MM.1S (cell line): ENCODE data around the gene EPB41L2.

ENCODE experiments used
- CTCF ChIP-seq: fragments of 300-600 bp; sonication (generic); IDR thresholded peaks from 2 replicates; pipeline ENCODE4 v1.5.1; 2016; ENCODE audit warnings: antibody characterized with exemption, low read length, mixed read lengths
- EZH2 ChIP-seq: fragments of 300-600 bp; sonication (generic); optimal IDR thresholded peaks from 2 replicates; pipeline ENCODE3; 2017; ENCODE audit warnings: low read depth, mild to moderate bottlenecking, antibody characterized with exemption, low read length, mixed read lengths
- EZH2phosphoT487 ChIP-seq: fragments of 300-600 bp; sonication (generic); IDR thresholded peaks from 2 replicates; pipeline ENCODE4 v1.6.1; 2018; ENCODE audit warnings: antibody characterized with exemption, low read length

- TF ChIP-seq CTCF: no peak
- no peak for TF ChIP-seq EZH2
- TF ChIP-seq EZH2phosphoT487: no peak
Measured at GRCh38 chr6:130996635-130997034, 66.4 kb downstream of the EPB41L2 start.
